Activated CD4-positive, alpha-beta T cell treated with anti-CD3 and anti-CD28 coated beads, Interleukin-2, amount 50 U/mL, for 4 hours (primary cell): Measurements from ENCODE around the gene SRGAP2C.
"Not testable (repeated sequence)": the region's sequence is repeated elsewhere in the genome, so short reads cannot be mapped to it uniquely, and the experiment has no call there.

Experiments
- DNase-seq, 2 experiments: peaks; one replicate each; pipeline ENCODE4 v3.0.0-alpha.2; 2020

The SRGAP2C gene

DNA sequence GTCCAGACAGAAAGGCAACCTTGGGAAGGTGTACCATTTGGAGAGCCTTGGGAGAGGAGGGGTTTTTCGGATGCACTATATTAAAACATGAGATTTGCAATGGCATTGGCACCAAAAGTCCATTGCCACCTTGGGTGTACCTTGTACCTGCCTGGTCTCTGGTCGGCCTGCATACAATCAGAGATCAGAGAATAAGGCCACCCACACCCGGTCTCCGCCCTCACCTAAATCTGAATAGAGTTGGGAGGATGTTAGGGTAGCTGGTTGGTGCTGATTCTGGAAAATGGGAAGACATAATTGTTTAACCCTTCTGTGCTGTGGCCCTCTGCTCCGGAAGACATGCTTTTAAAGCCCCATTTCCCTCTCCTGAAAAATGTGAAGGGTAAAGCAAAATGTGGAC is 3.1 kb downstream of the SRGAP2C start:
- not testable (repeated sequence) for DNase-seq

GRCh38 chr1:121192512-121192911 is 7.7 kb downstream of the SRGAP2C start:
- DNase-seq, result not testable (repeated sequence)

DNA sequence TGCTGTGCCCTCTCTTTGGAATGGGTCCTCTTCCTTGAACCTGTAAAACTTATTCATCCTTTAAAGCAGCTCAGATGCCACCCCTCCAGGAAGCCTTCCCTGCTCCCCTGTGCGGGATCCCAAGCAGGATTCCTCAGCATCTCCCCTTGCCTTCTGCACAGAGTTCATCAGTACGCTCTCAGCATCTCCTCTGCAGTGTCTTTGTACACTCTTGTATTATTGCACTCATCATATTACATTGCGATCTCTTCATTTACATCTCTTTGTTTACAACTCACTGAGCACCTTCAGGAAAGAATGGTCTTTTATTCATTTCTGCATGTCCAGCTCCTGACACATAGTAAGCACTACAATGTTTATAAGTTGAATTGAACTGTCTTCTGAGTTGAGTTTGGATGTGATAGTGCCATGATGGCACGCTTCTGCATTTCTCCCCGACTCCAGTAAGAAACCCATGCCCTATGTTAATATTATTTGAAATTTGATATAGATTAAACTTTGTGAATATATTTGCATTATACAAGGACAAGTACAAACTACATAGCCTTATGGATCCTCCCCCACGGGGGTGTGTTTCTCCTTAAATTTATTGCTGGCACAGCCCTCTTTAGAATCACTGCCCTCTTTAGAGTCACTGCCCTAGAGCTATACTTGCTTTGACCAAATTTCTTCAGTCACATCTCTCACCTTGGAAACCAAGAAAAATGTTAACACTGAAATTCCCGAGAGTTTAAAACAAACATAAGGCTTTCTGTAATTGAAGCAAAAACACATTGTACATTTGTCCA is 12.5 kb downstream of the SRGAP2C start:
- not testable (repeated sequence) for DNase-seq

GRCh38 chr1:121199763-121200162 is 15.0 kb downstream of the SRGAP2C start:
- DNase-seq, result not testable (repeated sequence)

- not testable (repeated sequence) for DNase-seq
These were observed 15.5 kb downstream of the SRGAP2C start for GRCh38 chr1:121200232-121200631.

DNA sequence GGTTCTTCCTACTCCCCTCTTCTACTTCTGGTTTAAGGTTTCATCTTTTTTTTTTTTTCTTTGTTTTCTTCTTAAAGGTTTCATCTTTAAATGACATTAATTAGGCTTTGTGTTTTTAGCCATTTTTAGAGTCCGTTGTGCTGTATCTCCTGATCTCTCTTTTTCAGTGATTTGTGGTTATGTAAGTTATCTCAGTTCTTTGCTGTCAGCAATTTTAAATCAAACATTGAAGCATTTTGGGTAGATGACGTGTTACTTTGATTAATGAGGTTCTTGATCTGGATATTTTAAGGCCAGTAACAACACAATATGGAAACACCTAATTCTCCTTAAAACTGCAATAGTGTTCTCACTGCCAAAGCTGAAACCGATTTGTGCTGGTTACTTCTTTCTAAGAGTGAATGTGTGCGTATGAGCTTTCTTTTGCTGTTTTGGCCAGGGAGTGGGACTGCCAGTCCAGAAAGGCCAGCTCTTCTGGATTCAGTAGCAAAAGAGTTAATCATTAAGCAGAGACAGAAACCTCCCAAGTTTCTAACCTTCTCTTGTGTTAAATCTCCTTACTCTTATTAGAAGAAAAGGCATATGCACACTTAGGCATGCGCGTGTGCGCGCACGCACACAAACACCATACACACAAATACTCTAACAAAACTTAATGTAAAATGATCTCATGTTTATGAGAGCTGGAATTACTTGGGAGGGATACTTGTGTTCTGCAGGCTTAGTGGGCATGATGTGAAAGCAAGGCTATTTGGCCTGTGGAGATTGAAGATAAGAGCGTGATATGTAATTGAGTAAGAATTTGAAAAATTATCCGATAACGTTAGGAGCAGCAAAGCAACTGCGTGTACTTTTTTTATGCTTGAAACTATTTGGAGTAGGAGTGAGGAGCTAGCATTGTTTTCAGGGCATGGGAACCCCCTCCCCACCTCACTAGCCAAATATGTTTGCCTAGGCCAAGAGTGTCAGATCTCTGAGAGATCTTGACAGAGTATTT is 16.5 kb downstream of the SRGAP2C start:
- DNase-seq, result not testable (repeated sequence)

DNA sequence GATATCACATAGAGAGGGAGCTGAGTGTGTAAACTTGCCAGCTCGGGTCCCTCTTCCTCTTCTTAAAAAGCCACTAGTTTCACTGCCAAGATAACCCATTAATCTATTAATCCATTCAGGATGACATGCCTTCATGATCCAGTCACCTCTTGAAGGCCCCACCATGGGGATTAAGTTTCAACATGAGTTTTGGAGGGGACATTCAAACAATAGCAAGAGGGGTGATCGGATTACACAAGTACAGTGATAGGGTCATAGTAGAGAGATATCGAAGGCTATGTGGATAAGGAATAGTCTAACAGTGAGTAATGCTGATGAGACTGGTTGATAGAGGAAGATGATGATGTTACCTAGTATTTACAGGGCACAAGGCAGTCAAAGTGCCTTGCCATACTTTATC is 18.2 kb downstream of the SRGAP2C start:
- not testable (repeated sequence) for DNase-seq

- not testable (repeated sequence) for DNase-seq
These were observed 21.3 kb downstream of the SRGAP2C start for GRCh38 chr1:121205786-121206711.

DNA sequence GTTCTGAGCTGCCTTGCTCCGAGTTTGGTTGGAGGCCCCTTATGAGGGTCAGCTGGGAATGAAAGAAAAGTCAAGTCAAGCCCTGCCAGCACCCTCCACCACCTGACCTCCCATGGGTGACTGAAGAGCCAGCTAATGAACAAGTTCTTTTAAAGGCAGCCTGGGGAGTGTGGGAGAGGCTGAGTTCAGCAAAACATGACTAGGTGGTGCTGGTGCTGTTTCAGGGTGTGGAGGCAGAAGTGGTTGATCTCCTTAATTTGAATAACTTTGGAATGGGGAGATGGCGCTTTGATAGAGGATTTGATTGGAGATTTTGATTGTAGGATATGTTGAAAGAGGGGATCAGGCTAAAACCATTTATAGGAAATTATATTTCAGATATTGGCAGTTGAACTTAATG is 22.6 kb downstream of the SRGAP2C start:
- not testable (repeated sequence) for DNase-seq

DNA sequence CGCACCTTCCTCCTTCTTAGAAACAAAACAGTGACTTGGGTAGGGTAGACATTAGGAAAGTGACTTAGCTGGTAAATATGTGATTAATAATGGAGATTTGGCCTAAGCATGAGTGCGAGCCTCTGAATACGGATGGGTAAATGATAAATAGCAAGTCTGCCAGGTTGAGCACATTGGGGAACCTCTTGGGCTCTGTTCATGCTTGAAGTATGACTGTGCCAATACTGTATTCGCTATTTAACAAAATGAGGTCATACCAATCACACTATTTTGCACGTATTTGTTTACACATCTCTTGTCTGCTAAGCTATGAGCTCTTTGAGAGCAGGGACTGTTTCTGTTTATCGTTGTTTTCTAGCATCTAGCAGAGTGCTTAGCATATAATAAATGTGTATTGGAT is 23.6 kb downstream of the SRGAP2C start:
- DNase-seq, result not testable (repeated sequence)

- DNase-seq, result not testable (repeated sequence)
These were observed 26.0 kb downstream of the SRGAP2C start for GRCh38 chr1:121210778-121211177.

DNA sequence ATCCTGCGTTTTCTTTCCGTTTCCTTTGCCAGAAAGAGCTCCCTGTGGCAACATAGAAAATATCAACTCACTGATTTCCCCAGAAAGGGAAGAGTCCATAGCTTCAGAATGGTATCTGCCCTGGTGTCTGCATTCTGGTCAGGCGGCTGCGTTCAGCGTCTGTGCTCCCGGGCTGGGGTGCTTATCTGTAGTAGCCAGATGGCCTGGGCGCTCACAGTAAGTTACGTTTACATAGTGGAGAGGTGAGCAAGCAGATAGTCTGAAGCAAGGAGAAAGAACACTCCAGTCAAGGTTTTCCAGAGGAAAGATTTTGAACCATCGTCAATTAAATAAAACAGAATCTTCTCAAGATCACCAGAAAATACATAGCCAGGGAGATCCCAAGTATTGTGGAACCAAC is 28.7 kb downstream of the SRGAP2C start:
- not testable (repeated sequence) for DNase-seq

DNA sequence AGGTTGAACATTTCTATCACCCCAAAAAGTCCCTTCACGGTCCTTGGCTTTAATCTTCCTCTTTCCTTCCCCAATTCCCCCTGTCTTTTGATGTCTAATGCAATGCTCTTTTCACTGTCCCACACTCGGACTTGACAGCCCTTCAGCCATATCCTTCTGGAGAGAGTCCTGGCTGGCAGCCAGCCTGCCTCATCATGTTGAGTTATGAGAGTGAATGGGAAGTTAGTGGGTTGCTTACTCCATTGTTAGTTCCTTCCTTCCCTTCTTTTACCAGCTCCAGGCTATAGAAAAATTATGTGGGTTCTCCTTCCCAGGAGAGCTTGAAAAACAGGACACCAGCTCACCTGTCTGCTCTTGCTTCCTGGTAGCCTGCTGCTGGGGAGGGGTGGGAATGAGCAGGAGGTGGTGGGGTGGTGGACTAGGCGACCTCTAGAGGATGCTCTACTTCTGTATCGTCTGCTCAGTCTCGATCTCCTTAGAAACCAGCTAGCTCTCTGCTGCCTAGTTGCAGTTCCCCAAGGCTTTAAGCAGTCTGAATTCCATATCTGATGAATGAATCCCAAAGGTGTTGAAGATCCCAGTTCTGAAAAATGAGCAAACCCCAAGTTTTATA is 29.9 kb downstream of the SRGAP2C start:
- not testable (repeated sequence) for DNase-seq

GRCh38 chr1:121215699-121216417 is 31.1 kb downstream of the SRGAP2C start:
- DNase-seq, result not testable (repeated sequence)

GRCh38 chr1:121216676-121217075 is 31.9 kb downstream of the SRGAP2C start:
- DNase-seq, result not testable (repeated sequence)

DNA sequence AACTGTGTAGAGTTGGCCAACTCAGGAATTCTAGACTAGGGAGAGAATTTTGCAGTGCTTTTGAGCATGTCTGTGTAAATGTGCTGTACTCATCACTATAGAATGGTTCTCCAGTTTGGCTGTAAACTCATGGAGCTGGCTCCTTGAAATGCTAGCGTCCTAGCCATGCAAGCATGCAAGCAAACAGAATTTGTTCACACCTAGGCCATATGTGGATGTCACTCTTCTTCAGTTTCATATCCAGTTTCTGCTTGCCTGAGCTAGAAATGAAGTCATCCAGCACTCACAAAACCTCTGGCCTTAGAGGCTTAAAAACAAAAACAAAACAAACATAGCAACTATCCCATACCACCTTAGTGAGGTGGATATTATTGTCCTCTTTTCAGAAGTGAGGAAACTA is 37.0 kb downstream of the SRGAP2C start:
- not testable (repeated sequence) for DNase-seq

DNA sequence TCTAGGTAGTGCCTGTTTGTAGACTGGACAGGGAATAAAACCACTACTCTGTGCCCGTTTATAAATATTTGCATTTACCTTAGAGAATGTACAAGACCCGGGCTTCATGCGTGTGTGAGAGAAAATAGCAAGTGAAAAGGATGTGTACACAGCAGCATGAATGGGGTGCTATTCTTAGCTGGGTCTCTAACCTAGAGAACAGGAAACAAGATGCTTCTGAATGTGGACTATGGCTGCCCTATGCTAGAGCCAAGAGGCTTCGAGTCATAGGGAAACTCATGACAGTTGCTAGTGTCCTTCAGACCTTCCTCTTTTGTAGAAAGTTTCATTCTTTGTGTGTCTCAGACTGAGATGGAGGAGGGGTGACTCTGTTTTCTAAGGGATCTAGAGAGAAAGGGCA is 39.9 kb downstream of the SRGAP2C start:
- DNase-seq, result not testable (repeated sequence)

DNA sequence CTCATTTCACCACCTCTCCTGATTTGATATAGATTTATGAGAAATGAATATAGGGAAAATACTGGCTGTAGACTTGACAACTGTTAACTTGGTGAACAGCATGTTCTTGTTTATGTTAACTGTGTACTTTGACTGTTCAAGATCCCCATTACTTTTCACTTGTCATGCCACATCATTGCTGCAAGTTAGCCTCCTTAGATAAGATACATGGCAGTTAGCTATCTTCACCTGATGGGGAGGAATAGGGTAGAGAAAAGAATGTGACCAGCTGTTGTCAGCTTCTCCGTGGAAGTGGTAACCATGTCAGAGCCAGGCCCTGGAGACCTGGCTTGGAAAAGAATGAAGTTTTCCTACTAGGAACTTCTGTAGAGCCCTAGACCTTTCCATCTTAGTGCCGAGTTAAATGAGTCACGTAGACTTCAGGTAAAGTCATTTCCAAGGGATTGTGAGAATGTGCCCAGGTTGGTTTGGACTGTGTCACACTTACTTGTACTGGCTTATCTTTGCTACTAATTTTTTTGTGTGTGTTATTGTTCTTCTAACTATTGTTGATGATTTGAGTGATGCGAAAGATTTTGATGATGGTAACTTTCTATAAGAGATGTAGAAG is 41.6 kb downstream of the SRGAP2C start:
- not testable (repeated sequence) for DNase-seq

DNA sequence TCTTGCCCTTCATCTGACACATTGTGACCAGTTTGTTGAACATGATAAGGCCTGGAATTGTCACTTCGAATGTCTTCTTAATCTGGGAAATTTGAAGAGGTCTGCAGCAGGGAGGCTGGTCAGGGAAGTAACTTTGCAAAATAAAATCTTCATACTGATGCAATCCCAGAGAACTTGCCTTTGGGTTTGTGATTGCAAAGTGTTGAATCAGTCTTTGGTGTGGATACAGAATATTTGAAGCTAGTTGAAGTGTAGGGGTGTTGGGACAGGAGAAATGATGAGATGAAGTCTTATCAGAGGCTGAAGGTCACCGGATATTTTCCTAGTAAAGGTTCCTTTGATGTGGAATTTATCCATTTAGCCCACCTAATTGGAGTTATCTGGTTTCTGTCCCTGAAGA is 42.1 kb downstream of the SRGAP2C start:
- not testable (repeated sequence) for DNase-seq

- not testable (repeated sequence) for DNase-seq
These were observed 43.0 kb downstream of the SRGAP2C start for GRCh38 chr1:121227544-121228330.
